Measurements from ENCODE around the gene RBM39.
"Not testable (repeated sequence)": the region's sequence is repeated elsewhere in the genome, so short reads cannot be mapped to it uniquely, and the experiment has no call there.

DNA sequence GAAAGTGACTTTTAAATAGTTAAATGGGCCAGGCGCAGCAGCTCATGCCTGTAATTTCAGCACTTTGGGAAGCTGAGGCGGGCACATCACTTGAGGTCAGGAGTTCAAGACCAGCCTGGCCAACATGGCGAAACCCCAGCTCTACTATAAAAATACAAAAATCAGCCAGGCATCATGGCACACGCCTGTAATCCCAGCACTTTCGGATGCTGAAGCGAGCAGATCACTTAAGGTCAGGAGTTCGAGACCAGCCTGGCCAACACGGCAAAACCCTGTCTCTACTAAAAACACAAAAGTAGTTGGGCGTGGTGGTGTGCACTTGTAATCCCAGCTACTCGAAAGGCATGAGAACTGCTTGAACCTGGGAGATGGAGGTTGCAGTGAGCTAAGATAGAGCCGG, 36.2 kb downstream of the RBM39 start:
- TF ChIP-seq EZH2 (IDR thresholded peaks at IDR 0.05; ENCODE audit: insufficient read depth, poor library complexity, severe bottlenecking); EZH2phosphoT487 (IDR thresholded peaks at IDR 0.05; ENCODE audit: insufficient read depth, low read depth): not testable (repeated sequence)
